Endodermal cell (in vitro differentiated cells): ENCODE measurements around the gene CX3CR1. TPM values are rescaled to one million over a fixed set of nuclear protein-coding genes. Genes with fewer than 3 reads are reported as not detected.

ENCODE experiments used
- DNase-seq: peaks from one replicate; pipeline ENCODE4 v3.0.0-alpha.2; 2017
- H3K27ac ChIP-seq: 2 replicates; pipeline ENCODE4 v1.5.1; 2013; ENCODE audit warnings: mild to moderate bottlenecking, low read depth, low read length, moderate library complexity
- H3K27me3 ChIP-seq: 2 replicates; pipeline ENCODE4 v1.6.1; 2013; ENCODE audit warnings: mild to moderate bottlenecking, low read length, moderate library complexity; ENCODE audit not compliant: insufficient read depth, control insufficient read depth, poor library complexity, severe bottlenecking
- H3K36me3 ChIP-seq: 2 replicates; pipeline ENCODE4 v1.7.0; 2013; ENCODE audit warnings: mild to moderate bottlenecking, low read length, moderate library complexity; ENCODE audit not compliant: control insufficient read depth, insufficient read depth
- H3K4me1 ChIP-seq: one replicate; pipeline ENCODE4 v1.7.0; 2013; ENCODE audit warnings: low read length; ENCODE audit not compliant: control insufficient read depth, insufficient read depth
- H3K4me3 ChIP-seq: 2 replicates; pipeline ENCODE4 v1.5.1; 2013; ENCODE audit warnings: mild to moderate bottlenecking, low read length, moderate library complexity
- H3K9ac ChIP-seq: 2 replicates; pipeline ENCODE4 v1.6.1; 2013; ENCODE audit warnings: mild to moderate bottlenecking, low read length, moderate library complexity; ENCODE audit not compliant: poor library complexity, severe bottlenecking; ENCODE audit errors: extremely low read depth
- H3K9me3 ChIP-seq: 2 replicates; pipeline ENCODE4 v1.6.1; 2013; ENCODE audit warnings: mild to moderate bottlenecking, low read length, moderate library complexity; ENCODE audit not compliant: control insufficient read depth
- H3K27ac Mint-ChIP-seq: 2 replicates; pipeline ENCODE4 v1.8.0; 2020; ENCODE audit warnings: mixed read lengths
- H3K27me3 Mint-ChIP-seq: 2 replicates; pipeline ENCODE4 v1.8.0; 2021; ENCODE audit warnings: mild to moderate bottlenecking, mixed read lengths; ENCODE audit not compliant: insufficient read depth
- H3K36me3 Mint-ChIP-seq: 2 replicates; pipeline ENCODE4 v1.8.0; 2020; ENCODE audit warnings: low read depth, mixed read lengths
- H3K4me1 Mint-ChIP-seq: 2 replicates; pipeline ENCODE4 v1.8.0; 2020; ENCODE audit warnings: mixed read lengths
- H3K4me3 Mint-ChIP-seq: 2 replicates; pipeline ENCODE4 v1.8.0; 2020; ENCODE audit warnings: mild to moderate bottlenecking, moderate library complexity, mixed read lengths
- H3K9me3 Mint-ChIP-seq: 2 replicates; pipeline ENCODE4 v1.8.0; 2020; ENCODE audit warnings: mild to moderate bottlenecking, mixed read lengths
- WGBS, 2 experiments: methylation state at CpG; one replicate each; pipeline versions ENCODE4 v1.1.5 to v1.1.7; 2013; ENCODE audit warnings: missing lambda C conversion rate in 2 of 2, mixed read lengths in 1 of 2; ENCODE audit not compliant: insufficient coverage in 1 of 2, insufficient read length in 1 of 2; 5-methylcytosine and 5-hydroxymethylcytosine counted together
- total RNA-seq, 2 donors: library from RNA; stranded (reverse); fragmentation: NEBNext Ultra II Directional in 1 of 2; extraction: Animal tissue kit (Norgen Biotek cat#: 25700) in 1 of 2; gene quantifications; 2 replicates in 1 of 2; 3 replicates in 1 of 2; pipeline ENCODE4 v1.2.1, GENCODE V29; 2021
- TF ChIP-seq, protein P1 (sequence below): fragments of 200-600 bp; sonication (generic); conservative IDR thresholded peaks from 2 replicates; pipeline ENCODE4 v1.5.0; 2021; ENCODE audit warnings: antibody characterized with exemption, mild to moderate bottlenecking

The CX3CR1 gene
- total RNA-seq, 2 donors from 2014 or later: not detected

DNA sequence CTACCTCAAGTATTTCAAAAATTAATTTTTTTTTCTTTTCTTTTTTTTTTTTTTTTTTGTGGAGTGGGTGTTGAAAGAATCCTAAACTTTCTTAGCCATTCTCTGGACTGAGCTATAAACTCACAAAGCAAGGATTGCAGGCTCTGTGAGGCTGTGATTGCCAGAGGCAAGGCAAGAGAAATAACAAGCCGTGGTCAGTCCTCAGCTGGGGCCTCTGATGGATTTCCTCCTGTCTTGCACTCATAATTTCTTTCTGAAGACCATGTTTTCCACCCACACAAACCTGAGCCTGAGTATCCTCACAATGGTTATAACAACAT is 1.3 kb downstream of the CX3CR1 start:
- Histone ChIP-seq H3K4me3 (no peak overlapping the region), H3K4me1 (no peaks in the 10 kb centered on the region), H3K9me3 (no peaks in the 10 kb centered on the region), H3K9ac (no peak overlapping the region), H3K27ac (no peak overlapping the region), H3K36me3 (no peaks in the 10 kb centered on the region), H3K27me3 (peaks cover 22% of the 10 kb centered on the region)
- no peak for DNase-seq
- 85 to 100% methylated on average over 1 of the region's 1 CpG for WGBS, 2 experiments
- Mint-ChIP-seq H3K4me1 (no peaks in the 10 kb centered on the region), H3K36me3 (no peaks in the 10 kb centered on the region), H3K27me3 (peaks cover 12% of the 10 kb centered on the region), H3K27ac (no peak overlapping the region), H3K9me3 (no peaks in the 10 kb centered on the region), H3K4me3 (no peak overlapping the region)
- TF ChIP-seq, protein P1, sequence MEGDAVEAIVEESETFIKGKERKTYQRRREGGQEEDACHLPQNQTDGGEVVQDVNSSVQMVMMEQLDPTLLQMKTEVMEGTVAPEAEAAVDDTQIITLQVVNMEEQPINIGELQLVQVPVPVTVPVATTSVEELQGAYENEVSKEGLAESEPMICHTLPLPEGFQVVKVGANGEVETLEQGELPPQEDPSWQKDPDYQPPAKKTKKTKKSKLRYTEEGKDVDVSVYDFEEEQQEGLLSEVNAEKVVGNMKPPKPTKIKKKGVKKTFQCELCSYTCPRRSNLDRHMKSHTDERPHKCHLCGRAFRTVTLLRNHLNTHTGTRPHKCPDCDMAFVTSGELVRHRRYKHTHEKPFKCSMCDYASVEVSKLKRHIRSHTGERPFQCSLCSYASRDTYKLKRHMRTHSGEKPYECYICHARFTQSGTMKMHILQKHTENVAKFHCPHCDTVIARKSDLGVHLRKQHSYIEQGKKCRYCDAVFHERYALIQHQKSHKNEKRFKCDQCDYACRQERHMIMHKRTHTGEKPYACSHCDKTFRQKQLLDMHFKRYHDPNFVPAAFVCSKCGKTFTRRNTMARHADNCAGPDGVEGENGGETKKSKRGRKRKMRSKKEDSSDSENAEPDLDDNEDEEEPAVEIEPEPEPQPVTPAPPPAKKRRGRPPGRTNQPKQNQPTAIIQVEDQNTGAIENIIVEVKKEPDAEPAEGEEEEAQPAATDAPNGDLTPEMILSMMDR: no peak

DNA sequence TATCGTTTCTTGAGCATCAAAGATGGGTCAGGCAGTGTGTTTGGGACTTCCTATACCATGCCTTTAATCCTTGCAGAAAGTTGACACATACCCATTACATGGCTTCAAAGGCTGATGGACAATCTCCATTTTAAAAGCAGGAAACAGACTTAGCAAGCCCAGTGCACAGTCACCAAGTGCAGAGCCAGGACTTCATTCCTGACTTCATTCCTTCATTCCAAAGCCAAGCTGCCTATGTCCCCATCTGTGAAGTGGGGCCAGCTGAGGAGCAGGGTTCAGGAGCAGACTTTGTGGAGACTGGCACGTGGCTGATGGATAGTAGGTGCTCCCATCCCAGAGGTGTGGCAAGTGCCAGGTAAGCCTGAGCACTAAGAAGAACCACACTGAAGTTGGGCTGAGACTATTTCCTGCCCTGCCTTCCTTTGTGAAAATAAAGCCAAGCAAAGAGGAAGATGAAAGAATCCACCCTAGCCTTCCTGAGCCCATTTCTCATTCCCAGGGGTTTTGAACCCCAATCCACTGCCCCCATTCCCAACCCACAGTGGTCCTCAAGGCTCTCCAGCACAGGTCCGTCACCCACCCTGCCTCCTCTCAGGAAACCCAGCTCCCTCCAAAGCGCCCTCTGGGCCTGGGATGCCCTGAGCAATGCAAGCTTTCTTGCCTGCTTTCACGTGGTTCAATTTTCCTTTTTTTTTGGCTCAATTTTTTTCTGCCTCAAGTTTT is 1.8 kb downstream of the CX3CR1 start:
- TF ChIP-seq, protein P1: no peak
- no peak overlapping the region for H3K27ac ChIP-seq
- H3K36me3 ChIP-seq: no peaks in the 10 kb centered on the region
- no peaks in the 10 kb centered on the region for H3K4me1 ChIP-seq
- WGBS, 2 experiments: 70 to 77% methylated on average over 5 of the region's 5 CpGs
- peak; percentile 47 for DNase-seq
- no peak overlapping the region for H3K9ac ChIP-seq
- no peaks in the 10 kb centered on the region for H3K4me1 Mint-ChIP-seq
- no peak overlapping the region for H3K27ac Mint-ChIP-seq
- no peaks in the 10 kb centered on the region for H3K9me3 Mint-ChIP-seq
- H3K27me3 ChIP-seq: peaks cover 22% of the 10 kb centered on the region
- no peak overlapping the region for H3K4me3 ChIP-seq
- no peaks in the 10 kb centered on the region for H3K36me3 Mint-ChIP-seq
- H3K27me3 Mint-ChIP-seq: peaks cover 12% of the 10 kb centered on the region
- no peaks in the 10 kb centered on the region for H3K9me3 ChIP-seq
- no peak overlapping the region for H3K4me3 Mint-ChIP-seq

DNA sequence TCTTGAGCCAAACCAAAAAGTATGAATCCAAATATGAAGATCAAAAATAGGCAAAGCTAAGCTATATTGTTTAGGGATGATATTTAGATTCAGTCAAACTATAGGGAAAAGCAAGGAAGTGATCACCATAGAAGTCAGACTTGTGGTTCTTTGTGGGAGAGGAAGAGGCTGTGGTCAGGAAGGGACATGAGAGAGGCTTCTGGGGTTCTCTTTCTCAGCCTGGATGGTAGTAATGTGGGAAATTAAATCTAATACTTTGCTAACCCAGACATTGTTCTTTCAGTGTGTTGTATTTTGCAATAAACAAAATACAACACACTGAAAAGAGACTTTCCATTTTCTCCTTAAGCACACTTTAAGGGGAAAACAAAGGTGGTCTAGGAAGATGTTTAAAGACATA is 3.1 kb downstream of the CX3CR1 start:
- Histone ChIP-seq H3K9ac (no peak overlapping the region), H3K36me3 (no peaks in the 10 kb centered on the region), H3K27me3 (peaks cover 28% of the 10 kb centered on the region), H3K9me3 (no peaks in the 10 kb centered on the region), H3K4me3 (no peak overlapping the region), H3K4me1 (no peaks in the 10 kb centered on the region), H3K27ac (no peak overlapping the region)
- TF ChIP-seq, protein P1: no peak
- H3K27me3 Mint-ChIP-seq: peaks cover 12% of the 10 kb centered on the region
- H3K9me3 Mint-ChIP-seq: no peaks in the 10 kb centered on the region
- H3K36me3 Mint-ChIP-seq: no peaks in the 10 kb centered on the region
- H3K4me1 Mint-ChIP-seq: no peaks in the 10 kb centered on the region
- H3K27ac Mint-ChIP-seq: no peak overlapping the region
- DNase-seq: no peak
- H3K4me3 Mint-ChIP-seq: no peak overlapping the region
